GM12878 (cell line): ENCODE measurements around the gene GRIK4. TPM values are rescaled to one million over a fixed set of nuclear protein-coding genes. Genes with fewer than 3 reads are reported as not detected.

ENCODE experiments used
- ATAC-seq: fragments of 200-7000 bp; cut with Tn5 transposase; 3 replicates; pipeline ENCODE4 v1.9.1; 2020; ENCODE audit warnings: mild to moderate bottlenecking, moderate library complexity
- BruUV-seq: library from RNA; stranded (reverse); fragments of 400-500 nt; replicated peaks from 2 replicates; lab custom pipeline; 2021; lab: Mats Ljungman, UMichigan
- CTCF ChIA-PET: fragments of 300-600 bp; sonication (Branson Sonifier 250); formaldehyde crosslinking; extraction: SDS; loops from one replicate; lab custom pipeline; 2021; ENCODE audit warnings: inconsistent platforms; lab: Yijun Ruan, JAX
- POLR2A ChIA-PET: fragments of 350-600 bp; formaldehyde crosslinking; extraction: SDS; loops from one replicate; lab custom pipeline; 2021; ENCODE audit warnings: inconsistent platforms; lab: Charles Lee
- RAD21 ChIA-PET: fragments of 300-600 bp; sonication (Branson Sonifier 250); formaldehyde crosslinking; loops from one replicate; lab custom pipeline; 2023; ENCODE audit warnings: antibody characterized with exemption; ENCODE audit not compliant: unreplicated experiment; lab: Charles Lee
- SMC1A ChIA-PET: fragments of 300-600 bp; sonication (Branson Sonifier 250); formaldehyde crosslinking; loops from one replicate; lab custom pipeline; 2023; ENCODE audit not compliant: unreplicated experiment, uncharacterized antibody; lab: Charles Lee
- DNase-seq: peaks from one replicate; pipeline ENCODE4 v3.0.0-alpha.2; 2011; ENCODE audit warnings: low read depth, low spot score
- FAIRE-seq: peaks from 3 replicates; lab custom pipeline; 2011; peaks lifted over from hg19 to GRCh38; lab: Jason Lieb, UNC
- H2AFZ ChIP-seq: 2 replicates; pipeline ENCODE4 v1.6.0; 2011; ENCODE audit warnings: low read depth, low read length, control low read depth; ENCODE audit not compliant: control insufficient read depth
- H3K27ac ChIP-seq: 2 replicates; pipeline ENCODE4 v1.5.1; 2011; ENCODE audit warnings: control low read depth; ENCODE audit not compliant: control insufficient read depth, insufficient read depth
- H3K27me3 ChIP-seq, 2 experiments: replicated peaks in 1 of 2; 2 replicates each; pipeline versions ENCODE4 v1.6.0 to v1.6.1; 2011; ENCODE audit warnings: low read length in 1 of 2; ENCODE audit not compliant: control insufficient read depth in 2 of 2, insufficient read depth in 2 of 2
- H3K36me3 ChIP-seq, 2 experiments: 2 replicates each; pipeline ENCODE4 v1.5.1; 2011; ENCODE audit warnings: low read length in 1 of 2; ENCODE audit not compliant: control insufficient read depth in 2 of 2, insufficient read depth in 2 of 2
- H3K4me1 ChIP-seq: 2 replicates; pipeline ENCODE4 v1.6.1; 2011; ENCODE audit warnings: mild to moderate bottlenecking, low read length, moderate library complexity, mixed read lengths; ENCODE audit not compliant: control insufficient read depth, insufficient read depth
- H3K4me2 ChIP-seq: 2 replicates; pipeline ENCODE4 v1.6.0; 2011; ENCODE audit warnings: control low read depth; ENCODE audit not compliant: control insufficient read depth, insufficient read depth
- H3K4me3 ChIP-seq: fragments of 200-600 bp; sonication (generic); 2 replicates; pipeline ENCODE4 v1.5.1; 2016
- H3K79me2 ChIP-seq: 2 replicates; pipeline ENCODE4 v1.6.0; 2011; ENCODE audit warnings: low read length; ENCODE audit not compliant: control insufficient read depth, insufficient read depth
- H3K9ac ChIP-seq: 2 replicates; pipeline ENCODE4 v1.8.0; 2011; ENCODE audit warnings: low read length, control low read depth, mixed read lengths; ENCODE audit not compliant: control insufficient read depth, insufficient read depth
- H3K9me3 ChIP-seq: replicated peaks from 3 replicates; pipeline ENCODE4 v1.5.1; 2011; ENCODE audit warnings: mild to moderate bottlenecking, low read length; ENCODE audit not compliant: control insufficient read depth, insufficient read depth
- H4K20me1 ChIP-seq: 2 replicates; pipeline ENCODE4 v1.6.0; 2011; ENCODE audit not compliant: control insufficient read depth, insufficient read depth
- E2F8 ChIP-seq: fragments of 450-650 bp; IDR thresholded peaks from 2 replicates; pipeline ENCODE4 v1.6.1; 2018; ENCODE audit warnings: mild to moderate bottlenecking, low read depth, moderate library complexity; ENCODE audit not compliant: partially characterized antibody
- EP300 ChIP-seq, 2 experiments: fragments of 150-350 bp in 1 of 2; IDR thresholded peaks; 2 replicates each; pipeline ENCODE4 v1.6.1; 2011 to 2012; ENCODE audit warnings: low read depth in 2 of 2, low read length in 2 of 2, borderline replicate concordance in 1 of 2, improper control_type of control experiment in 1 of 2, inconsistent platforms in 1 of 2; ENCODE audit not compliant: control insufficient read depth in 1 of 2
- HDAC6 ChIP-seq: fragments of 200-600 bp; sonication (generic); IDR thresholded peaks from one replicate; pipeline ENCODE4 v1.8.0; 2017; ENCODE audit warnings: antibody characterized with exemption; ENCODE audit not compliant: unreplicated experiment
- IKZF1 ChIP-seq: fragments of 450-650 bp; conservative IDR thresholded peaks from 2 replicates; pipeline ENCODE4 v1.6.1; 2017; ENCODE audit warnings: antibody characterized with exemption, mild to moderate bottlenecking
- NR2C1 ChIP-seq: fragments of 450-650 bp; IDR thresholded peaks from 2 replicates; pipeline ENCODE4 v1.6.1; 2017; ENCODE audit warnings: antibody characterized with exemption, mild to moderate bottlenecking, moderate library complexity
- NRF1 ChIP-seq: conservative IDR thresholded peaks from 2 replicates; pipeline ENCODE4 v1.6.1; 2011; ENCODE audit warnings: mild to moderate bottlenecking, low read depth, low read length, improper control_type of control experiment
- POLR2AphosphoS5 ChIP-seq: IDR thresholded peaks from 2 replicates; pipeline ENCODE4 v1.6.1; 2011; ENCODE audit warnings: mild to moderate bottlenecking, low read length, inconsistent platforms
- RAD21 ChIP-seq: IDR thresholded peaks from 2 replicates; pipeline ENCODE4 v1.6.1; 2011; ENCODE audit warnings: mild to moderate bottlenecking, low read depth, low read length, moderate library complexity; ENCODE audit not compliant: insufficient read depth
- SIX5 ChIP-seq: IDR thresholded peaks from 2 replicates; pipeline ENCODE4 v1.6.1; 2011; ENCODE audit warnings: mild to moderate bottlenecking, low read depth, low read length, moderate library complexity; ENCODE audit not compliant: severe bottlenecking
- SREBF2 ChIP-seq: IDR thresholded peaks from 2 replicates; pipeline ENCODE4 v1.6.1; 2012; ENCODE audit warnings: mild to moderate bottlenecking, low read length
- TBL1XR1 ChIP-seq: IDR thresholded peaks from 2 replicates; pipeline ENCODE4 v1.6.1; 2012; ENCODE audit warnings: low read depth, low read length, improper control_type of control experiment
- WGBS: methylation state at CpG from one replicate; pipeline ENCODE4 v1.1.6; 2016; ENCODE audit warnings: low lambda C conversion rate; ENCODE audit not compliant: insufficient replicate concordance, insufficient coverage; ENCODE audit errors: missing lambda C conversion rate; 5-methylcytosine and 5-hydroxymethylcytosine counted together
- in situ Hi-C: fragments of 300-500 bp; cut with MboI; formaldehyde crosslinking; loops from 9 replicates; pipeline ENCODE4 v1.14.3; 2018; ENCODE audit warnings: mixed read lengths
- intact Hi-C: fragments of 100-400 bp; cut with micrococcal nuclease; formaldehyde crosslinking; loops from one replicate; pipeline ENCODE4 v1.14.2; 2022; ENCODE audit not compliant: unreplicated experiment
- polyA plus RNA-seq, 11 experiments: library from polyadenylated mRNA; depleted of rRNA in 4 of 11; unstranded in 6 of 11; stranded (reverse) in 5 of 11; fragments of >200 nt; fragmentation: Nextera tagmentation in 4 of 11; fragmentation: Illumina TruSeq in 1 of 11; extraction: Ambion mirVana in 4 of 11; extraction: Trizol in 1 of 11; gene quantifications; 1 replicate in 1 of 11; 2 replicates in 10 of 11; pipeline versions ENCODE4 v1.2.1 to v1.2.3, GENCODE V29; 2011 to 2016; ENCODE audit warnings: inconsistent platforms in 2 of 11, missing spikeins in 2 of 11, low read depth in 1 of 11
- total RNA-seq, 4 experiments: library from RNA; depleted of rRNA in 3 of 4; stranded (reverse); fragments of >200 nt in 3 of 4; fragmentation: Illumina TruSeq in 1 of 4; extraction: Trizol in 1 of 4; gene quantifications; 2 replicates each; pipeline versions ENCODE4 v1.2.1 to v1.2.3, GENCODE V29; 2013 to 2021
- TF ChIP-seq, protein P1 (sequence below): IDR thresholded peaks from 2 replicates; pipeline ENCODE4 v1.6.1; 2011; ENCODE audit warnings: borderline replicate concordance, low read depth, mild to moderate bottlenecking, moderate library complexity, mixed read lengths, low read length; ENCODE audit not compliant: insufficient read depth; ENCODE audit errors: extremely low read length

The GRIK4 gene
- total and polyA plus RNA-seq, 10 of the 15 experiments (the other 5 are each of a cell fraction or from before 2014, with no cell fraction given) = 0.33 to 3.6 (median 0.72) TPM

- in situ Hi-C loops = loop anchor here (5.0 kb wide), 2 partner anchors 429 to 674 kb away; no protein-coding TSS in a partner anchor
- H3K27ac ChIP-seq = no peak overlapping the region
- POLR2A ChIA-PET = no interaction called here
- SMC1A ChIA-PET = interaction anchor here (0.5 to 2.1 kb wide), 5 partner anchors 79 to 278 kb away, joined by 3 to 6 read pairs (median 3); no protein-coding TSS in a partner anchor
- no TSS peak for BruUV-seq
- FAIRE-seq (no peak), ATAC-seq (peak; percentile 51), DNase-seq (no peak)
- no peaks in the 10 kb centered on the region for H3K9me3 ChIP-seq
- no peaks in the 10 kb centered on the region for H3K36me3 ChIP-seq
- RAD21 ChIA-PET = interaction anchor here (3.0 kb wide), 1 partner anchor 162 kb away, joined by 11 read pairs; no protein-coding TSS in a partner anchor
- no peaks in the 10 kb centered on the region for H3K79me2 ChIP-seq
- no peak for TF ChIP-seq EP300 (IDR thresholded peaks at IDR 0.05; ENCODE audit: borderline replicate concordance in 1 of 2, control insufficient read depth in 1 of 2, low read depth in 2 of 2, low read length in 2 of 2)
- TF ChIP-seq NR2C1 = no peak
- TF ChIP-seq SREBF2 = no peak
- TF ChIP-seq SIX5 = no peak
- TF ChIP-seq RAD21 = no peak
- 19% methylated on average over 12 of the region's 12 CpGs for WGBS
- H2AFZ ChIP-seq = no peak overlapping the region
- no peak overlapping the region for H3K4me3 ChIP-seq
- H3K9ac ChIP-seq = no peak overlapping the region
- intact Hi-C loops = no loop called here
- CTCF ChIA-PET = interaction anchor here (1.0 kb wide), 1 partner anchor 162 kb away, joined by 9 read pairs; no protein-coding TSS in a partner anchor
- H3K27me3 ChIP-seq = peaks cover 0 to 1% of the 10 kb centered on the region in 2 experiments; a peak in 2 of 4 replicates
- no peak overlapping the region for H3K4me2 ChIP-seq
- no peaks in the 10 kb centered on the region for H4K20me1 ChIP-seq
- no peaks in the 10 kb centered on the region for H3K4me1 ChIP-seq
Observed at GRCh38 chr11:120523196-120523595, 11.6 kb downstream of the GRIK4 start.

DNA sequence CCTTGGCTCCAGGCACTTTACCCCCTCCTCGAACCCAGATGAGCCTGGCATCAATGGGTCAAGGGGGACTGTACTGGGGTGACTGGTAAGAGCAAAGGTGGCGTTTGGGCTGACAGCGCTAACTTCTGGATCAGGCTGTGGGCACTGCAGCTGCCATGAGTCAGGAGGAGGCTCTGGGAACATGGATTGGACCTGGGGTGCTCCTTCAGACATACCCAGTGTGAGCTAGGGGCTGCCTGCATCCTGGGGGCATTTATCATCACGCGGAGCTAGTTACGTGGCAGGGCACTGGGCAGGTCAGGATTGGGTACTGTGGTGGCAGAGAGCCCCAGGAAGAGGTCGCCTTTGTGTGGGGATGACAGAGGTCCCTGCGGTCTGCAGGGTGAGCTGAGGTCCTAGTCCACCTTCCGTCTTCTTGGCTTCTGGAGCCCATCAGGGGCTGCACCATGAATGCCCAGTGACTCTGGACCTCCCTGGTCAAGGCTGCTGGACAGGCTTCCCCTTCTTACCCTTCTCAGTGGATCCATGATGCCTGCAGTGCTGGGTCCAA is 13.1 kb downstream of the GRIK4 start:
- in situ Hi-C loops = loop anchor here (5.0 kb wide), 2 partner anchors 428 to 673 kb away; no protein-coding TSS in a partner anchor
- TF ChIP-seq, protein P1, sequence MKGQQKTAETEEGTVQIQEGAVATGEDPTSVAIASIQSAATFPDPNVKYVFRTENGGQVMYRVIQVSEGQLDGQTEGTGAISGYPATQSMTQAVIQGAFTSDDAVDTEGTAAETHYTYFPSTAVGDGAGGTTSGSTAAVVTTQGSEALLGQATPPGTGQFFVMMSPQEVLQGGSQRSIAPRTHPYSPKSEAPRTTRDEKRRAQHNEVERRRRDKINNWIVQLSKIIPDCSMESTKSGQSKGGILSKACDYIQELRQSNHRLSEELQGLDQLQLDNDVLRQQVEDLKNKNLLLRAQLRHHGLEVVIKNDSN = no peak
- TF ChIP-seq E2F8 (no peak), TBL1XR1 (no peak), POLR2AphosphoS5 (no peak), NRF1 (no peak), IKZF1 (no peak), HDAC6 (no peak)

More for the DNA sequence above, 13.1 kb downstream of the GRIK4 start:
- H3K9me3 ChIP-seq = no peaks in the 10 kb centered on the region
- RAD21 ChIA-PET = interaction anchor here (2.3 kb wide), 1 partner anchor 160 kb away, joined by 6 read pairs; no protein-coding TSS in a partner anchor
- H3K79me2 ChIP-seq = no peaks in the 10 kb centered on the region
- intact Hi-C loops = no loop called here
- POLR2A ChIA-PET = interaction anchor here (0.6 kb wide), 1 partner anchor 116 kb away, joined by 3 read pairs; no protein-coding TSS in a partner anchor
- DNase-seq (no peak), ATAC-seq (no peak), FAIRE-seq (no peak)
- no peak overlapping the region for H3K4me3 ChIP-seq
- no peak overlapping the region for H3K9ac ChIP-seq
- H2AFZ ChIP-seq = no peak overlapping the region
- WGBS = 47% methylated on average over 9 of the region's 9 CpGs
- H3K4me1 ChIP-seq = no peaks in the 10 kb centered on the region
- CTCF ChIA-PET = interaction anchor here (1.0 kb wide), 1 partner anchor 405 kb away, joined by 3 read pairs; no protein-coding TSS in a partner anchor
- no TSS peak for BruUV-seq
- SMC1A ChIA-PET = interaction anchor here (2.1 kb wide), 1 partner anchor 195 kb away, joined by 6 read pairs; no protein-coding TSS in a partner anchor
- H3K27me3 ChIP-seq = peaks cover 0 to 1% of the 10 kb centered on the region in 2 experiments; a peak in 2 of 4 replicates
- no peaks in the 10 kb centered on the region for H3K36me3 ChIP-seq
- H3K27ac ChIP-seq = no peak overlapping the region
- no peaks in the 10 kb centered on the region for H4K20me1 ChIP-seq
- no peak overlapping the region for H3K4me2 ChIP-seq
